Measurements from ENCODE around the gene ATG14.

DNA sequence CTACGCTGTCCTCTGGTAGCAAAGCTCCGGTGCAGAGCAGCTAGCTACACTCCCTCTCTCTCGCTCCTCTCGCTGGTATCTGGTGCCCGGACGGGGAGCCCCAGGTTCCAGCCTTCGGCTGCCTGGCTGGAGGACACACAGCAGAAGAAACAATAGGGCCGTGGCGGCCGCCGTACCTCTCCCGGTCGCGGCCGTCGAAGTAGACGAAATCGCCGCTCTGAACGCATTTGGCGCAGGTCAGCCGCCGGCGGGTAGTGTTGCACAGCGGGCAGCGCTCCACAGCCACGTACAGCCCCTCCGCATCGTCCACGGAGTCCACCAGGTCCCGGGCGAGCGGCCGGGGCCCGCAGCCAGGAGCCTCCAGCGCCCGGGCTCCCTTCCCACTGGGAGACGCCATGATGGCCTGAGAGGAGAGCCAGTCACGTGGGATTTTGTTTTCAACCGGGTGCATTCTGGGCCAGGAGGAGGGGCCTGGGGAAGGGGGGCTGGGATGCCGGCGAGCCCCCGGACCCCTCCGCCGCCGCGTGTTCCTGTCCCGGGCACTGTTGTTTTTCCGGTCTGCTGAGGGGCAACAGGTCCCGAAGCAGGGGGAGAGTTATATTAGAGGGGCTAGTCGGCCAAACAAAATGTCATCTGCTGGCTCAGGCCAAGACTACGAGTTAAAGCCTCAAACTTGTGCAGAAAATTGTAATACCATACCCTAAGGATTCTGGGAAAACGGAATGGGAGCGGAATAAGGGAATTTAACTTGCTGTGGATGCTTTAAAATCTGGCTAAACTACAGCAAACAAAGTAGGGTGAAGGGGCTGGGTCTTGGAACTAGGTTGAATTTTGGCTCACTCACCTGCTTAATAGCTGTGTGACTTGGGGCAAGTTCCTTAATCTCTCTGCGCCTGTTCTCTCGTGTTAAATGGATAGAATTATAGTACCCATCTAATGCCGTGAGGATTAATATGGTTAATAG is at the start of gene ATG14:
- TF ChIP-seq, protein P1, sequence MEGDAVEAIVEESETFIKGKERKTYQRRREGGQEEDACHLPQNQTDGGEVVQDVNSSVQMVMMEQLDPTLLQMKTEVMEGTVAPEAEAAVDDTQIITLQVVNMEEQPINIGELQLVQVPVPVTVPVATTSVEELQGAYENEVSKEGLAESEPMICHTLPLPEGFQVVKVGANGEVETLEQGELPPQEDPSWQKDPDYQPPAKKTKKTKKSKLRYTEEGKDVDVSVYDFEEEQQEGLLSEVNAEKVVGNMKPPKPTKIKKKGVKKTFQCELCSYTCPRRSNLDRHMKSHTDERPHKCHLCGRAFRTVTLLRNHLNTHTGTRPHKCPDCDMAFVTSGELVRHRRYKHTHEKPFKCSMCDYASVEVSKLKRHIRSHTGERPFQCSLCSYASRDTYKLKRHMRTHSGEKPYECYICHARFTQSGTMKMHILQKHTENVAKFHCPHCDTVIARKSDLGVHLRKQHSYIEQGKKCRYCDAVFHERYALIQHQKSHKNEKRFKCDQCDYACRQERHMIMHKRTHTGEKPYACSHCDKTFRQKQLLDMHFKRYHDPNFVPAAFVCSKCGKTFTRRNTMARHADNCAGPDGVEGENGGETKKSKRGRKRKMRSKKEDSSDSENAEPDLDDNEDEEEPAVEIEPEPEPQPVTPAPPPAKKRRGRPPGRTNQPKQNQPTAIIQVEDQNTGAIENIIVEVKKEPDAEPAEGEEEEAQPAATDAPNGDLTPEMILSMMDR (conservative IDR thresholded peaks at IDR 0.05; ENCODE audit: low read length) = no peak
- TF ChIP-seq EZH2phosphoT487 (IDR thresholded peaks at IDR 0.05; ENCODE audit: borderline replicate concordance) = no peak
